HFFc6 (cell line): ENCODE results near the gene USP54. TPM values are rescaled to one million over a fixed set of nuclear protein-coding genes. Genes with fewer than 3 reads are reported as not detected.

Experiments
- DNase-seq: peaks from one replicate; pipeline ENCODE4 v3.0.0-alpha.2; 2018
- H3K27ac Mint-ChIP-seq: 2 replicates; pipeline ENCODE4 v1.8.0; 2020; ENCODE audit warnings: mild to moderate bottlenecking, mixed read lengths
- H3K27me3 Mint-ChIP-seq: 2 replicates; pipeline ENCODE4 v1.8.0; 2021; ENCODE audit warnings: mild to moderate bottlenecking, moderate library complexity, mixed read lengths; ENCODE audit not compliant: insufficient read depth
- H3K36me3 Mint-ChIP-seq: 2 replicates; pipeline ENCODE4 v1.8.0; 2021; ENCODE audit warnings: low read depth, mixed read lengths
- H3K4me1 Mint-ChIP-seq: 2 replicates; pipeline ENCODE4 v1.8.0; 2020; ENCODE audit warnings: low read depth, mixed read lengths
- H3K4me3 Mint-ChIP-seq: 2 replicates; pipeline ENCODE4 v1.8.0; 2020; ENCODE audit warnings: mild to moderate bottlenecking, moderate library complexity, mixed read lengths
- H3K9me3 Mint-ChIP-seq: 2 replicates; pipeline ENCODE4 v1.8.0; 2020; ENCODE audit warnings: mild to moderate bottlenecking, mixed read lengths
- CTCF ChIP-seq: fragments of 200-600 bp; sonication (generic); IDR thresholded peaks from 2 replicates; pipeline ENCODE4 v1.5.0; 2021; ENCODE audit warnings: antibody characterized with exemption, mild to moderate bottlenecking
- total RNA-seq, 6 experiments: library from RNA; stranded (reverse); fragmentation: NEBNext Ultra II Directional; extraction: Animal tissue kit (Norgen Biotek cat#: 25700); gene quantifications; 2 replicates in 1 of 6; 3 replicates in 5 of 6; pipeline ENCODE4 v1.2.3, GENCODE V29; 2021

USP54 gene
- total RNA-seq, 6 experiments from 2014 or later: 9.1 to 12.9 (median 10.7) TPM

GRCh38 chr10:73591935-73592699 lies 975 bp upstream of the USP54 start:
- Mint-ChIP-seq H3K27ac (peak overlapping the region; percentile 84), H3K9me3 (no peaks in the 10 kb centered on the region), H3K4me3 (peak overlapping the region; percentile 66), H3K27me3 (no peaks in the 10 kb centered on the region; the same call in 1 of the 2 replicates), H3K36me3 (no peaks in the 10 kb centered on the region), H3K4me1 (peaks cover 50% of the 10 kb centered on the region)
- no peak for TF ChIP-seq CTCF
- DNase-seq: no peak

- Mint-ChIP-seq H3K4me3 (no peak overlapping the region), H3K4me1 (peaks cover 72% of the 10 kb centered on the region), H3K36me3 (peaks cover 14% of the 10 kb centered on the region), H3K9me3 (peaks cover 9% of the 10 kb centered on the region), H3K27me3 (no peaks in the 10 kb centered on the region; the same call in 1 of the 2 replicates), H3K27ac (no peak overlapping the region)
- TF ChIP-seq CTCF: no peak
- DNase-seq: no peak
These were observed 1.5 kb downstream of the USP54 start for GRCh38 chr10:73589563-73590126.

GRCh38 chr10:73588656-73589055 lies 2.5 kb downstream of the USP54 start:
- TF ChIP-seq CTCF: no peak
- H3K4me3 Mint-ChIP-seq: no peak overlapping the region
- peak overlapping the region; percentile 40 for H3K27ac Mint-ChIP-seq
- H3K36me3 Mint-ChIP-seq: peaks cover 14% of the 10 kb centered on the region
- H3K4me1 Mint-ChIP-seq: peaks cover 78% of the 10 kb centered on the region
- no peak for DNase-seq
- no peaks in the 10 kb centered on the region; the same call in 1 of the 2 replicates for H3K27me3 Mint-ChIP-seq
- peaks cover 10% of the 10 kb centered on the region for H3K9me3 Mint-ChIP-seq

- TF ChIP-seq CTCF: no peak
- Mint-ChIP-seq H3K27me3 (no peaks in the 10 kb centered on the region), H3K36me3 (peaks cover 19% of the 10 kb centered on the region), H3K4me1 (peaks cover 64% of the 10 kb centered on the region), H3K9me3 (peaks cover 10% of the 10 kb centered on the region), H3K27ac (peak overlapping the region; percentile 85), H3K4me3 (peak overlapping the region; percentile 74)
- peak; percentile 89 for DNase-seq
These were observed 4.6 kb downstream of the USP54 start for GRCh38 chr10:73586583-73586984.

- peaks cover 19% of the 10 kb centered on the region for H3K36me3 Mint-ChIP-seq
- H3K27ac Mint-ChIP-seq: no peak overlapping the region
- TF ChIP-seq CTCF: no peak
- H3K27me3 Mint-ChIP-seq: no peaks in the 10 kb centered on the region
- peaks cover 56% of the 10 kb centered on the region for H3K4me1 Mint-ChIP-seq
- H3K4me3 Mint-ChIP-seq: peak overlapping the region; percentile 34
- peaks cover 10% of the 10 kb centered on the region for H3K9me3 Mint-ChIP-seq
- peak; percentile 11 for DNase-seq
These were observed 5.8 kb downstream of the USP54 start for GRCh38 chr10:73585327-73585726.
